PFSK-1 (cell line): ENCODE data around the gene ZNF469.

Experiments
- FOXP2 ChIP-seq: optimal IDR thresholded peaks from 2 replicates; pipeline ENCODE3; 2011; ENCODE audit warnings: borderline replicate concordance, control low read depth, inconsistent platforms; ENCODE audit not compliant: insufficient read depth; ENCODE audit errors: extremely low read length, extremely low read depth
- POLR2AphosphoS5 ChIP-seq: IDR thresholded peaks from 2 replicates; pipeline ENCODE4 v1.6.1; 2012; ENCODE audit warnings: low read depth, mild to moderate bottlenecking, control low read depth, low read length, moderate library complexity
- REST ChIP-seq, 2 experiments: IDR thresholded peaks; 2 replicates each; pipeline versions ENCODE4 v1.6.1 to v1.8.0; 2011 to 2012; ENCODE audit warnings: low read depth in 2 of 2, low read length in 2 of 2, control low read depth in 1 of 2, inconsistent platforms in 1 of 2, mild to moderate bottlenecking in 1 of 2, moderate library complexity in 1 of 2; ENCODE audit not compliant: insufficient read depth in 1 of 2
- SIN3A ChIP-seq: IDR thresholded peaks from 2 replicates; pipeline ENCODE4 v1.6.1; 2012; ENCODE audit warnings: mild to moderate bottlenecking, low read length, moderate library complexity, borderline replicate concordance; ENCODE audit not compliant: insufficient read depth
- TAF1 ChIP-seq: IDR thresholded peaks from 2 replicates; pipeline ENCODE4 v1.6.1; 2012; ENCODE audit warnings: low read length, control low read depth, borderline replicate concordance; ENCODE audit not compliant: insufficient read depth

GRCh38 chr16:88406096-88407041 lies 23.6 kb downstream of the ZNF469 start:
- TF ChIP-seq POLR2AphosphoS5 (no peak), FOXP2 (no peak), REST (IDR thresholded peaks at IDR 0.05; ENCODE audit: insufficient read depth in 1 of 2, low read depth in 2 of 2, low read length in 2 of 2) (no peak), TAF1 (no peak), SIN3A (no peak)
